NCI-H1694 treated with DMSO at 0.1 percent for 48 hours (cell line): ENCODE measurements around the gene KCNJ11.

Experiments
- DNase-seq: peaks from one replicate; lab custom pipeline; 2025; lab: John Stamatoyannopoulos, UW

The KCNJ11 gene

GRCh38 chr11:17408641-17409040 lies 20.2 kb upstream of the KCNJ11 start:
- DNase-seq = no peak

- no peak for DNase-seq
Measured at GRCh38 chr11:17408026-17408425, 19.6 kb upstream of the KCNJ11 start.

- no peak for DNase-seq
Measured at GRCh38 chr11:17407575-17407974, 19.1 kb upstream of the KCNJ11 start.

GRCh38 chr11:17406818-17407149 lies 18.3 kb upstream of the KCNJ11 start:
- DNase-seq = no peak

GRCh38 chr11:17406082-17406817 lies 17.8 kb upstream of the KCNJ11 start:
- no peak for DNase-seq

GRCh38 chr11:17405232-17406005 lies 17.0 kb upstream of the KCNJ11 start:
- DNase-seq = no peak

GRCh38 chr11:17403980-17404759 lies 15.7 kb upstream of the KCNJ11 start:
- no peak for DNase-seq

- no peak for DNase-seq
Measured at GRCh38 chr11:17402486-17402885, 14.0 kb upstream of the KCNJ11 start.

- no peak for DNase-seq
Measured at GRCh38 chr11:17401841-17402240, 13.4 kb upstream of the KCNJ11 start.

- DNase-seq = no peak
Measured at GRCh38 chr11:17401316-17401715, 12.9 kb upstream of the KCNJ11 start.

- DNase-seq = no peak
Measured at GRCh38 chr11:17400048-17400775, 11.8 kb upstream of the KCNJ11 start.

GRCh38 chr11:17399236-17399635 lies 10.8 kb upstream of the KCNJ11 start:
- no peak for DNase-seq

GRCh38 chr11:17397311-17398002 lies 9.0 kb upstream of the KCNJ11 start:
- DNase-seq = no peak

- no peak for DNase-seq
Measured at GRCh38 chr11:17396598-17397310, 8.3 kb upstream of the KCNJ11 start.

- no peak for DNase-seq
Measured at GRCh38 chr11:17395978-17396377, 7.5 kb upstream of the KCNJ11 start.

GRCh38 chr11:17395554-17395961 lies 7.1 kb upstream of the KCNJ11 start:
- DNase-seq = no peak

GRCh38 chr11:17394743-17395390 lies 6.4 kb upstream of the KCNJ11 start:
- DNase-seq = no peak

GRCh38 chr11:17393472-17393871 lies 5.0 kb upstream of the KCNJ11 start:
- no peak for DNase-seq

- no peak for DNase-seq
Measured at GRCh38 chr11:17392872-17393271, 4.4 kb upstream of the KCNJ11 start.
